ENCODE data around the gene KCNQ1. TPM values are rescaled to one million over a fixed set of nuclear protein-coding genes. Genes with fewer than 3 reads are reported as not detected.

The KCNQ1 gene
- total and polyA plus RNA-seq, 8 donors, result 14.0 to 61.1 (median 46.7) TPM

GRCh38 chr11:2581931-2582350, 137.1 kb downstream of the KCNQ1 start:
- H3K27me3 ChIP-seq, result no peaks in the 10 kb centered on the region
- no peak for FAIRE-seq
- no peak overlapping the region for H3K4me3 ChIP-seq
- no peak overlapping the region for H3K27ac ChIP-seq
- WGBS, 2 donors, result 95 to 97% methylated on average over 17 to 23 of the region's 23 CpGs
- intact Hi-C loops (cut with DNase I), result no loop called here
- no peak for TF ChIP-seq CTCF (IDR thresholded peaks at IDR 0.05)
- no peaks in the 10 kb centered on the region for H3K4me1 ChIP-seq
- peak in 4 of 6 donors; percentile 9 to 60 (median 30) for DNase-seq
- no peaks in the 10 kb centered on the region for H3K9me3 ChIP-seq
- ATAC-seq, result no peak
- no peaks in the 10 kb centered on the region for H3K36me3 ChIP-seq

GRCh38 chr11:2582351-2582945, 137.6 kb downstream of the KCNQ1 start:
- FAIRE-seq (no peak), ATAC-seq (no peak), DNase-seq (peak in 5 of 6 donors; percentile 7 to 57 (median 33))
- H3K4me1 ChIP-seq, result no peaks in the 10 kb centered on the region
- no peaks in the 10 kb centered on the region for H3K36me3 ChIP-seq
- no peak overlapping the region for H3K4me3 ChIP-seq
- H3K27me3 ChIP-seq, result no peaks in the 10 kb centered on the region
- intact Hi-C loops (cut with DNase I), result no loop called here
- 89 to 90% methylated on average over 12 of the region's 12 CpGs for WGBS, 2 donors
- H3K9me3 ChIP-seq, result no peaks in the 10 kb centered on the region
- TF ChIP-seq CTCF (IDR thresholded peaks at IDR 0.05), result no peak
- no peak overlapping the region for H3K27ac ChIP-seq

- FAIRE-seq, result no peak
- intact Hi-C loops (cut with DNase I), result no loop called here
These were observed 138.3 kb downstream of the KCNQ1 start for GRCh38 chr11:2582946-2583604.

GRCh38 chr11:2583605-2583958, 138.8 kb downstream of the KCNQ1 start:
- peak in 2 of 6 donors; percentile 42 to 48 for DNase-seq
- TF ChIP-seq CTCF (IDR thresholded peaks at IDR 0.05), result no peak

More at GRCh38 chr11:2582946-2583604, 138.3 kb downstream of the KCNQ1 start:
- no peak for TF ChIP-seq CTCF (IDR thresholded peaks at IDR 0.05)
- H3K27me3 ChIP-seq, result no peaks in the 10 kb centered on the region
- 91 to 93% methylated on average over 33 of the region's 33 CpGs for WGBS, 2 donors
- no peak overlapping the region for H3K4me3 ChIP-seq
- no peak for ATAC-seq
- no peak overlapping the region for H3K27ac ChIP-seq
- H3K4me1 ChIP-seq, result no peaks in the 10 kb centered on the region
- H3K9me3 ChIP-seq, result no peaks in the 10 kb centered on the region
- H3K36me3 ChIP-seq, result no peaks in the 10 kb centered on the region
- DNase-seq, result peak in 4 of 6 donors; percentile 8 to 69 (median 34)

GRCh38 chr11:2584434-2584811, 139.6 kb downstream of the KCNQ1 start:
- FAIRE-seq (no peak), DNase-seq (no peak), ATAC-seq (no peak)
- Histone ChIP-seq H3K9me3 (no peaks in the 10 kb centered on the region), H3K4me3 (no peak overlapping the region), H3K36me3 (no peaks in the 10 kb centered on the region), H3K4me1 (no peaks in the 10 kb centered on the region), H3K27me3 (no peaks in the 10 kb centered on the region), H3K27ac (no peak overlapping the region)
- intact Hi-C loops (cut with DNase I), result no loop called here
- 91 to 96% methylated on average over 4 of the region's 4 CpGs for WGBS, 2 donors
- no peak for TF ChIP-seq CTCF (IDR thresholded peaks at IDR 0.05)

More at GRCh38 chr11:2583605-2583958, 138.8 kb downstream of the KCNQ1 start:
- H3K27ac ChIP-seq, result no peak overlapping the region
- no peaks in the 10 kb centered on the region for H3K4me1 ChIP-seq
- FAIRE-seq, result no peak
- ATAC-seq, result no peak
- no peaks in the 10 kb centered on the region for H3K27me3 ChIP-seq
- no peaks in the 10 kb centered on the region for H3K9me3 ChIP-seq
- 92 to 97% methylated on average over 6 of the region's 6 CpGs for WGBS, 2 donors
- intact Hi-C loops (cut with DNase I), result no loop called here
- H3K36me3 ChIP-seq, result no peaks in the 10 kb centered on the region
- no peak overlapping the region for H3K4me3 ChIP-seq
